ENCODE measurements around the gene CAPN8.

Gene CAPN8

DNA sequence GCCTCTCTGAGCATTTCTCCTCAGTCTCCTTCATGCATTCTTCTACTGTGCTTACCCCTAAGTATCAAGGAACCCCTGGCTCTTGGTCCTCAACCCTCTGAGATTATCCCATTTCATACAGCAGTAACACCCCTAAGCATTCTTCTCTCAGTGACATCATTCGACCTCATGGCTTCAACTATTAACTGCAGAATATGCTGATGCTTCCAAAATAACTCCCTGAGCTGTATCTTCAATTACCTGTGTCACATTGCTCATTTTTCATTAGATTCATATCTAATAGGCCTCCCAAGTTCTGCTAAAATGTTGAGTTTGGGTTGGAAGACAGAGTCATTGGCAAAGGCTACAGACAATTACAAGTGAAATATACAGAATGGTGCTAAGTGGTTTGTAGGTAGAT lies 7.5 kb downstream of the CAPN8 start:
- in situ Hi-C loops (cut with HindIII; ENCODE audit: low sequenced_read_pairs): no loop called here

DNA sequence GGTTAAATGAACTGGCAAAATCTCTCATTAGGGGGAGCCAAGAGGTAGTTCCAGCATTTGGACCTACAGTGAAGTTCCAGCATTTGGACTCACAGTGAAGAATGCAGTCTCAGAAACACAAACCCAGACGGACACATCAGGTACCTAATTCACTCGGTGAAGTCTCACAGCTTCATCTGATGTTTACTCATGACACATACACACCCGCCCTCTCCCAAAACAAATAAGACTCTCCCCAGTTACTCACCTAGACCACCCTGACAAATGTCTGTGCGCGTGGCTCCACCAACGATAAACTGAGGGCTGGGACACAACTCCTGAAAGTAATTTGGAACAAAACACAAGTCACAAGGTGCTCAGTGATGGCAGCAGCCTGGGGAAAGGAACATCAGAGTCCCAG lies 11.4 kb downstream of the CAPN8 start:
- in situ Hi-C loops (cut with HindIII; ENCODE audit: low sequenced_read_pairs): no loop called here

DNA sequence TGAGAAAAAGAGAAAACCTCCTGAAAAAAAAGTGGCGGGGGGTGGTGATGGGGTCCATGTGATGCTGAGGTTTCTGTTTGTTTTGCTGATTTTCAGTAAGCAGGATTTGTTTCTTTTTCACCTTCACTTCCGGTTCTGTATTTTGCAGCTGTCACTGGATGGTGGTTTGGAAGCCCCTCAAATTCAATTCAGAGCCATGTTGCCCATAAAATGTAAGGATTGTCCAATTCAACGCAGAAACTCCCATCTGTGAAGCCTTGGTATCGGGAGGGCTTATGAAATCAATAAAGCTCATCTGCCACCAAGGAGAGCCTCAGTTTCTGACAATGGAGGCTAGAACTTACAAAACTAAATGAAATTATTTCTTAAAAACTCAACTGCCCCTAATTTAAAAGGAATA lies 12.1 kb downstream of the CAPN8 start:
- in situ Hi-C loops (cut with HindIII; ENCODE audit: low sequenced_read_pairs): no loop called here

DNA sequence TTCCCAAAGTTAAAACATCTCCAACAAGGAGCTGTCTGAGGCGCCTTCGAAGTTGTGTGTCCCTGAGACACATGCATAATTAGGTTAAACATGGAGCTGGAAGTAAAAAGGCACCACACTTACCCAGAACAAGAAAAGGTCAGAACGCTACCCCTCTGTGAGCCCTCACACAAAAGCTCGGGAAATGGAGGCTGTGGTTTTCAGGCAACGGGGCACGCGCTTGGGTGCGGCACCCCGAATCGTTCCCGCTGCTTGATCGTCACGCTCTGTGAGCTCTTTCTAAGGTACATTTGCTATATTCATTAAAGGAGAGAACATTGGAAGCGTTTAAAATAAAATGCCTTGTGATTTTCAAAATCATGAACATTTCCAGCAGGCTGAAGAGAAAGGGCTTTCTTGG lies 12.5 kb downstream of the CAPN8 start:
- in situ Hi-C loops (cut with HindIII; ENCODE audit: low sequenced_read_pairs): no loop called here

DNA sequence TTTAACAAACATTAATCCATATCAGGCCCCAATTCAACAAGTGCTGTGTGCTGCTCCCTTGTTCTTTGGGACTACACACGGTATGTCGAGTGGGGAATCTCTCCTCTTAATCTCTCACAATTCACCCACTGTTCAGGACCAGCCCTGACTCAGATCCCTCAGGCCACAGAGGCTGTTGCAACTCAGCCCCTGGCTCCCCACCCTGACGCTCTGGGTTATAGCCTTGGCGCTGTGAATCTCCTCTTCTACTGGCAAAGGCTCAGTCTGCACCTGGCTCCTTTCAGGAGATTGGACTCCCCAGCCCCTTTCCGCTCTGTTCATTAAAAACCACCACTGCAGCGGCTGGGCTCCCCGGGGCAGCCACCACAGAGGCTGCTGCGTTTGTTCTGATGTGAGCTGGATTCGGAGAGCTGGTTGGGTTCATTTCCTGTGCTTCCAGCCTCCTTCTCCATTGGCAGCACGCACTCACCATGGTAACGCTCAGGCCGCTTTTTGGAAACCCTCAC lies 13.0 kb downstream of the CAPN8 start:
- in situ Hi-C loops (cut with HindIII; ENCODE audit: low sequenced_read_pairs): no loop called here

DNA sequence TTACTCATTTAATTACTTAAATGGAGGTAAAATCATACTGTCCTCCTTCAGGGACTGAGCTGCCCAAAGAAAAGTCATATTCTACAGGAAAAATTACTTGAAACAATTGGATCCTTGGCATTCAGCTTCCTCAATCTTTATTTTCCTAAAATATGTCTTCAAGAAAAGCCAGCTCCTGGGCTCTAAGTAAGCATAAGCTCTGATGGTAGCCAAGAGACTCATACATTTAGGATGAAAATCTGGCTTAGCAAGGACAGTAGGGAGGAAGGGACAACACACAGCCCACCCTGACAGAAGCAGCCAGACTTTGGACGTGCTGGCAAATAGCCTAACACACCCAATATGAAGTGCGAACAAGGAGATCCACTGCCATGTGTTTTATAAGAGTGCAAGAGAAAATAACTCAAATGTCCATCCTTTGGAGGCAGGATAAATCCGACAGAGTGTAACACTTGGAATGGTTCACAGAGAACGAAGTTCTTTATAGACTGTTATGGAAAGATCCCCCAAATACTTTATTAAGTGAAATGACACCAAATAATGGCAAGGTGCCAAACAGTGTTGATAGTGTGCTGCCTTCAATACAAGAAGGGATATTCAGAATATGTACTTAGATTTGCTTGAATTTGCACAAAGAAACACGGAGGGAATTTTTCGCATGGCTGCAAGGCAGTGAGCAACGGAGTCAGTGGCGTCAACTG lies 14.1 kb downstream of the CAPN8 start:
- in situ Hi-C loops (cut with HindIII; ENCODE audit: low sequenced_read_pairs): no loop called here

DNA sequence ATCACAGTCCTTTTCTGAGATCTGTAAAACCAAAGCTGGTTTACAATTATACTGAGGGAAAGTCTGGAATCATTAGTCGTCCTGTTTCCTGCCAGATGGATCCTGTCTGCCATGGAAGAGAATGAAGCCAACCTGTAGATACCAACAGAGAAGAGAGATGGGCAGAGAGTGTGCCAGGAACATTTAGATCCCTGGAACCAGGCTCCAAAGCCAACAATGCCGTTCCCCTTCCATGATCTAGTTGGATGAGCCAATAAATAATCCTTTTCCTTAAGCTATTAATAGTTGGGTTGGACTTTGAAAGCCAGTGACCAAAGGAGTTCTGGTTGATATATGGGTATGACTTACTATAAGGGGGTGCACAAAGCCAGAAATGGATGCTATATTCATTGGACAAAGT lies 15.0 kb downstream of the CAPN8 start:
- in situ Hi-C loops (cut with HindIII; ENCODE audit: low sequenced_read_pairs): no loop called here

DNA sequence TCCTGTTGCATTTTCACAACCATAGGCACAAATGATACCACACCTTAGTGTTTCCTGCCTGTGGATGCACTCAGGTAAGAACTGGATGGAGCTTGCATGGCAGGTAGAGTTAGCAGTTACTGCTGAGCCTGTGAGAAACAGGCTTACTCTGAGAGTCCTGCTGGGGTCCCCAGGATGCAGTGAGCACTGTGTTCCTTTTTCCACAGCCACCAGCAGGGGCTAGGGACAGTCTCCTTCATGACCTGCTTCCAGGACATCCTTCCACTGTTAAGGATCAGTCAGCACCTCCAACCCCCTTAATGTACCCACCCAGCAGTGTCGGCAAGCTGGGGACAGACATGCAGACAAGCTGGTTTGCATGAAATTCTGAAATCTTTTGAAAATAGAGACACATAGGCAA lies 16.3 kb downstream of the CAPN8 start:
- in situ Hi-C loops (cut with HindIII; ENCODE audit: low sequenced_read_pairs): no loop called here

DNA sequence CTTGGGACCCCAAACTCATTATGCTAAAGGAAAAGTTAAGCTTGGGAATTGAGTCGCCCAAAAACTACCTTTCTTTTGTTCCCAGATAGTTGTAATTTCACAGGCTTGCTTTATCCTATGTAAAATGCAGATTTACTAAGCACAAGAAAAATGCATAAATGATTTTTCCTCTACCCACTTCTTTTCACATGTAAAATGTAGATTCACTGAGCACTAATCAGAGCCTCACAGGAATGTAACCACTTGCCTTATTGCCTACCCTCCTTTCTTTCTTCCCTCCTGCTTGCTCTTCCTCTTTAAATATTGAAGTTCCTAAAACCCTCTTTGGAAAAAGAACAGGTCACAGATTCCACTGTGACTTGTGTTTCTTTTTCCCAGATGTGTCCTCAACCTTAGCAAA lies 18.3 kb downstream of the CAPN8 start:
- in situ Hi-C loops (cut with HindIII; ENCODE audit: low sequenced_read_pairs): no loop called here

DNA sequence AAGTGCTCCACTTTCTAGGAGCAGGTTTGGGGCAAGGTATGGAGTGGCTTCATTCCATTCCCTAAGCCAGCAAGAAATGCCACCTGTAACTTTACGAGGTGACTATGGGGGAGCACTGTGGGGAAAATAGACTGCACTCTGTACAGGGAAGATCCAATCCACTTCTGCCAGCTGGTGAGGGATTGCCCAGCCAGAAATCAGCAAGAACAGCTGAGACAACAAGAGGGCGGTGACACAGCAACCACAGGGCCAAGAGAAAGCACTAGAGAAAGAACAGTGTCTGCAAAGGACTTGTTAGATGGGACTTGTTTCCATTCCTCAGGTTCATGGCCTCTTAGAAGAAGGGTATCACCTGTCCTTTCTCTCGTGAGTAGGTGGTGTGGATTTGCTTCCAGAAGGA lies 19.6 kb downstream of the CAPN8 start:
- in situ Hi-C loops (cut with HindIII; ENCODE audit: low sequenced_read_pairs): no loop called here

DNA sequence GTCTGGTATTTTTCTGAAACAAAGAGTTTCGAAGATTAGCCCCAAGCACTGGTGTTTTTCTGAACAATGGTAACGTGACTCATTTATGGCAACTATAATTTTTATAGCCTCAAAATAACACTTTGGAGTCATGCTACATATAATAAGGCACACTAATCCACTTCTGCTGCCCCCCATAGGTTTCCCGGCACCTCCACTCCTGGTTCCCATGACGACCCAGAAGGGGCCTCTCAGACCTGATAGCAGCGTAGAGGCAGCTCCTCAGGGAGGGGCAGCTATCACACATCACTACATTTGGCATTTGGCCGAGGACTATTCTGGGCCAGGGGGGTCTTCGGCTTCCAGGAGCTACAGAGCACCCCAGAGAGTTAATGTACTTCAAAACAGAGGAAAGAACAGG lies 23.3 kb downstream of the CAPN8 start:
- in situ Hi-C loops (cut with HindIII; ENCODE audit: low sequenced_read_pairs): no loop called here

DNA sequence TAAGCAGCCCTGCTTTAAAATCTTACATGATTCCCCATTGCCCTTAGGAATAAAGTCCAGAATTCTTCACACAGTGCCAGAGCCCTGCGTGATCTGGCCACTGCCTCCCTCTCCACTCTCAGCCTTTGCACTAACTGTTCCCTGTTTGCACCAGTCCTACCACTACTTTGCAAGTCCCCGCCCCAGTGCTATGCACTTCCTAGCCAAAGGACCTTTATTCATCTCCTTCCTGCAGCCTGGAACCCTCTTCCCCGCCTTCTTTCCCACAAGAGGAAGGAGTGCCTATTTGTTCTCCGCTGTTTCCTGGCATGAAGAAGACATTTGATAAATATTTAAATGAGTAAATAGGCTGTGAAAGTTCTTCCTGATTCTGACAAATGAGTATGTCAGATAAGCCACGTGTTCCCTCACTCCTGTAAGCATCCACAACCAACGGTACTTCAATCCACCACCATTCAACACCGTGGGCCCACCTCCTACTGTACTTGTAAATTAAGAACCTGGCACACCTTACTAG lies 23.9 kb downstream of the CAPN8 start:
- in situ Hi-C loops (cut with HindIII; ENCODE audit: low sequenced_read_pairs): no loop called here

DNA sequence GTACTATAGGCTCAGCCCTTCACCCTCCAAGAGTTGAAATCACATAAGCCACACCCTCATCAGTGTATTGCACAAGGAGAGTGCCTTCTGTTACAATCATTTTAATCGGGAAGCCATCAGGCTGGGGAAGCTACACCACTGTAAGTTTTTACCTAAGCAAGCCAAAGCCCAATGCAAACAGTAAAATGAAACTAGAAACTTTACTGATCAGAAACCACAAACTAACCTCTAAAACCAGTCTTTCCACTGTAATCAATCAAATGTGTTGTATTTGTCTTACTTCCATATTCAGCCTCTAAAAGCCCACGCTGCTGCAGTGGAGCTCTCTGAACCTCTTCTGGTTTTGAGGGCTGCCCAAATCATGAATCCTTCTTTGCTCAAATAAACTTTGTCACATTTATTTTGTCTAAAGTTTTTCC lies 26.2 kb downstream of the CAPN8 start:
- in situ Hi-C loops (cut with HindIII; ENCODE audit: low sequenced_read_pairs): no loop called here

DNA sequence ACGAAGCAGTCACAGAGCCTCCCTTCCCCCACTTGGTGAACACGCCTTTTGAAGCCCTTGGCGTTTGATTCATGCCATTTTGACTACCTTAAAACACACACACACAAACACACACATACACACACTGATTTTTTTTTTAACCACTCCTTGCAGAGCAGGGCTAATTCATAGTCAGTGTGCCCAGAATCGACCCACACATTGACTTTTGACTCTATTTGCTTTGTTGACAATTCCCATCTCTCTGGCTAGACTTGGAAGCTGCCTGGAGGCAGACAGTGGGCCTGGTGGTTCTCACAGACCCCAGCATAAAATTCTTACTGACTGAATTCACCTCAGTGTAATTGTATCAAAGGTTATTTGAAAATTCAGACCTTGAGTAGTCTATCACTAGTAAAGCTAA lies 30.3 kb downstream of the CAPN8 start:
- in situ Hi-C loops (cut with HindIII; ENCODE audit: low sequenced_read_pairs): no loop called here

DNA sequence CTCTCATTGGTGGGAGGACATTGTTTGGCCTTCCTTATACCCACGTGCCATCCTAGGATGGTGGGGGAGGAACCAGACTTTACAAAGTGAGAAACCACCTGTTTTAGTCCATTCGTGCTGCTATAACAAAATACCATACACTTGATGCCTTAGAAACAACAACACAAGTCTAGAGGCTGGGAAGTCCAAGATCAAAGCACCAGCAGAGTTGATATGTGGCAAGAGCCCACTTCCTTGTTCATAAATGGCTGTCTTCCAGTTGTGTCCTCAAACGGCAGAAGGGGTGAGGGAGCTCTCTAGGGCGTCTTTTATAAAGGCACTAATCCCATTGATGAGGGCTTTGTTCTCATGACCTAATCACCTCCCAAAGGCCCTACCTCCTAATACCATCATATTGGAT lies 31.1 kb downstream of the CAPN8 start:
- in situ Hi-C loops (cut with HindIII; ENCODE audit: low sequenced_read_pairs): no loop called here

DNA sequence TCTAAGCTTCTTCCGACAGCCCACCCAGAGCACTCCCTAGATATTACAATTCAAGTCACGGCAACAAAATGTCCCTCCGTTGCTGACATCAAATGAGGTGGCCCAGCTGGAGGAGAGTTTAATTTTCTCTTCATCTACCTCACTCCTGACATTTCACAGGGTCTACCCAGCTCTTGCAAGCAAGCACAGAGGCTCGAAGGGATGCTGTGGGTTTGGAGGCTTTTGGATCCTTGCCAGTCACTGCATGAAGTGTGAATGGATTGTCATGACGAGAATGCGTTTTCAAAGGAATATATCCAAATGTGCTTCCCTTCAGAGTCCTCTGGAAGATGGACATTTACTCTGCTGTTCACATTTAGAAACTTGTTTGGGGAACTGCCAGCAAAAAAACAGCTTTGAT lies 33.5 kb downstream of the CAPN8 start:
- in situ Hi-C loops (cut with HindIII; ENCODE audit: low sequenced_read_pairs): no loop called here

DNA sequence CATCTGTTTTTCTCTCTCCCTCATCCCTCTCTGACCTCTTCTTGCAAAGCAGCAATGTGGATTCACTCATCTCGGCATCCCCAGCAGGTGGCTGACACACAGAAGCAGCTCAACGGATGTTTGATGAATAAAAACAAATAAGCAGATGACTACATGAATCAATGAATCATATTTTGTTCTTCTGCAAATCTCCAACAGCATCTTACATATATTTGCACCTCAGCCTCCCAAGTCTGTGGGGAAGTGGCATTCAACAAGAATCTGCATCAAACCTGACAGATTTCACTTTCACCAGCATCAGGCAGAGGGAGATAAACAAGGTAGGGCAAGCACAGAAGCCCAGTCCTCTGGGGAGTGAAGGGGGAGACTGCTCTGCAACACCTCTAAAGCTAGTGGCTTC lies 34.0 kb downstream of the CAPN8 start:
- in situ Hi-C loops (cut with HindIII; ENCODE audit: low sequenced_read_pairs): no loop called here

DNA sequence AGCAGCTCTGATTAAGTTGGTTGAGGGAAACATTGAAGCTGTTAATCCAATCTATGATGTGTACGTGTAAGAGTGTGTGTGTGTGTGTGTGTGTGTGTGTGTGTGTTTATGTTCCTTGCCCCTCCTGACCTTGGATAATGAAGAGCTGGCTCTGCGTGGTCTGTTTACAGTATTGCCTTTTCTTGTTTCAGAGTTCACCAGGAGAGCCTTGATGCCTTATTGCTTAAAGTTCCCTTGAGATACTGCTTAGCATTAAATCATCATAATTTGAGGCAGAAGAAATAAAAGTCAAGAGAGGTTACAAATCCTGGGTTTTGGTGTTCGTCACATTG lies 36.4 kb downstream of the CAPN8 start:
- in situ Hi-C loops (cut with HindIII; ENCODE audit: low sequenced_read_pairs): no loop called here

DNA sequence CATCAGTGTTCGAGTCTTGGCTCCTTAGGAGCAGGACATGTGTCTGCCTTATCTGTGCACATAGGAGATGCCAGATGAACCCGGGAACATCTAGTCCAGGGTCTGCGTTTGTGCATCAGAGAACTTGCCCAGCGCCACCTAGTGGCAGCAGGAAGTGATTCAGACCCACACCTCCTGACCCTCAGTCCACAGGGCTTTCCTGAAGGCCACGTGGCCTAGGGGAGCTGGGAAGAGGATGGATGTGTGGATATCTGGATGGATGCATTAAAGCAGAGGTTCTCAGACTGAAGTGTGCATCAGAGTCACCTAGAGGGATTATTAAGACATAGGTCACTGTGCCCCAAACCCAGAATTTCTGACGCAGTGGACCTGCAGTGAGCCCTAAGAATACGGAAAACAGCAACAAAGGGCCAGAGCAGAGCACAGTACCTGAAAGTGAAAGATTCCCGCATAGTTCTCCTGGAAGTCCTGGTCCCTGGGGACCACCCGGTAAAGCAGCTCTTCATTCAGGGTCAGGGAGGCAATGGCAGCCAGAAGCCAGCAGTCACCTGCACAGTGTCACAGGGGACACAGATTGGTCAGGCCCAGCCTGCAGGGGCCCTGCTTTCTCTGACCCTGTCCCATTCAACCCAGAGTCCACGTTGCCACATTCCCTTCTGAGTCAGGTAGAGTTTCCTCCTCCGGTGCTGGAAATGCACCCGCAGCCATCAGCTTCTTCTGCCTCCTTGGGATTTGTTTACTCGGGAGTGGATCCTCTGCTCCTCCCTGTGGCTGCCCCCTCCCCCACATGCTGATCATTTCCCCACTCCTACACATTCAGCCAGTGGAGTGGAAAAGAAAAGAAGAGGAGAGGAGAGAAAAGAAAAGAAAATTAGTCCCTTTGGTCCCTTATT lies 37.0 kb downstream of the CAPN8 start:
- in situ Hi-C loops (cut with HindIII; ENCODE audit: low sequenced_read_pairs): no loop called here

DNA sequence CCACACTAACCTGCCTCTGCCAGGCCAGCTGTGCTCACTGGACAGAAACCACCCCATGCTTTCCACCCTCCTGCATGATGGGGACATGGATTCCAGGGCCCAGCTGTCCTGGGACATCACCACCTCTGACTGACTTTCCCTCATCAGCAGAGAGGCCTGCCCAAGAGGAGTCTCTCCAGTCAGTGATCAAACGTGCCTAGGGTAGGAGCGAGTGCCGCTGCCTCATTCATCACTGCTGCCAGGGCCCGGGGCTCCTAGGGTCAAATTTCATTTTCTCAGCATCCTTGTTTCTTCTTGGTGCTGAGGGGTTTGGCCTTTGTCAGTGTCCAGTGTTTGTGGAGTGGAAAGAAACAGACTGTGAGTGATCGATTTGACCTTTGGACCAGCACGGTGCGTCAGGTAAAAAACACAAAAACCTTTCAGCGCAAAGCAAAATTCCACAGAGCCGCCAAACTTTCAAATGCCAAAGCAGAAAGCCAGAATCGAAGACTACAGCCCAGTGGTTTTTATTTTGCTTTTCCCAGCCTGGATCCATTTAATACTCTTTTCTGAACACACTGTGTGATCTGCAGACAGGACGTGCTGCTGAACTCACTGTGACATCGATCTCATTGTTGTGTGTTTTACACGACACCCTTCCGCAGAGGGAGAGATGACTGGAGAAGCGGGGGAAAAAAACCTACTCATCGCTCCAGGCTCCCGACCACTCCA lies 43.2 kb downstream of the CAPN8 start:
- in situ Hi-C loops (cut with HindIII; ENCODE audit: low sequenced_read_pairs): no loop called here

DNA sequence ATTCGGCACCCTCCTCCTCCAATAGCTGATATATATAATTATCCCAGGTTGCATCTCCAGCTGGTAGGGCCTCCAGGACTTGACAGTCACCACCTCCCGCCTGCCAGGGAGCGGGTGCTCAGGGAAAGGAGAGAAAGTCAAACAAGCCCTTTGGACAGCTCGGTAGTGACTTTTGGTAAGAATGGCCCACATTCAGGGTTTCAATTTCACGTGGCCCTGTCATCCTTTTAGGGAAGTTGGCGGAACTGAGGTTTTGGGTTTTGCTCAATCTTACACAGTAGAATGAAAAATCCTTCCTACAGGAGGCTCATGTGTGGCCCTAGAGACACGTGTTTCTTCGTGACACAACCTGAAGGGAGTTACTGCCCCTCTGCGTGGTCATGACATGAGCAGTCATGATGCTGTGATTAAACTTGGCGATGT lies 44.2 kb downstream of the CAPN8 start:
- in situ Hi-C loops (cut with HindIII; ENCODE audit: low sequenced_read_pairs): no loop called here
